Fibroblast of lung (primary cell): ENCODE data around the gene DUSP21.

Source experiments
- CTCF ChIP-seq, 2 donors: IDR thresholded peaks in 1 of 2; conservative IDR thresholded peaks in 1 of 2; 1 replicate in 1 of 2; 2 replicates in 1 of 2; pipeline ENCODE4 v1.5.1; 2011 to 2012; ENCODE audit warnings: low read length in 2 of 2, control low read depth in 1 of 2, inconsistent platforms in 1 of 2, low read depth in 1 of 2, mild to moderate bottlenecking in 1 of 2
- EZH2 ChIP-seq: IDR thresholded peaks from 2 replicates; pipeline ENCODE4 v1.5.1; 2012; ENCODE audit warnings: low read length, control low read depth, mild to moderate bottlenecking; ENCODE audit errors: missing control alignments

GRCh38 chrX:44881549-44881948 lies 37.7 kb downstream of the DUSP21 start:
- TF ChIP-seq EZH2 (no peak), CTCF (conservative IDR thresholded peaks at IDR 0.05 in 1 of 2, IDR thresholded peaks at IDR 0.05 in 1 of 2; ENCODE audit: low read depth in 1 of 2, low read length in 2 of 2) (no peak)
